Neural cell (in vitro differentiated cells): ENCODE results near the gene TNS3. TPM values are rescaled to one million over a fixed set of nuclear protein-coding genes. Genes with fewer than 3 reads are reported as not detected.

Experiments
- H2AFZ ChIP-seq: fragments of 200-600, 300-800 bp; sonication (generic), shearing (Covaris generic); 2 replicates; pipeline ENCODE4 v1.6.0; 2014; ENCODE audit warnings: low read depth, mild to moderate bottlenecking, antibody characterized with exemption, low read length, moderate library complexity
- H3F3A ChIP-seq: fragments of 200-600 bp; shearing (Covaris generic); 2 replicates; pipeline ENCODE4 v1.6.1; 2016; ENCODE audit warnings: mild to moderate bottlenecking, moderate library complexity, mixed read lengths, antibody characterized with exemption, low read length; ENCODE audit not compliant: insufficient read depth, poor library complexity, severe bottlenecking
- H3K27ac ChIP-seq: fragments of 200-600, 300-800 bp; sonication (generic), shearing (Covaris generic); 2 replicates; pipeline ENCODE4 v1.5.1; 2014; ENCODE audit warnings: mild to moderate bottlenecking, low read length, moderate library complexity
- H3K27me3 ChIP-seq: fragments of 300-800, 200-600 bp; sonication (generic), shearing (Covaris generic); 2 replicates; pipeline ENCODE4 v1.6.0; 2014; ENCODE audit warnings: mild to moderate bottlenecking, low read depth, low read length, moderate library complexity; ENCODE audit not compliant: insufficient read depth
- H3K36me3 ChIP-seq: fragments of 300-800, 200-600 bp; sonication (generic), shearing (Covaris generic); 2 replicates; pipeline ENCODE4 v1.5.1; 2014; ENCODE audit warnings: mild to moderate bottlenecking, antibody characterized with exemption, low read length, moderate library complexity; ENCODE audit not compliant: insufficient read depth
- H3K4me2 ChIP-seq: fragments of 300-800, 200-600 bp; sonication (generic), shearing (Covaris generic); 2 replicates; pipeline ENCODE4 v1.6.0; 2014; ENCODE audit warnings: mild to moderate bottlenecking, low read length
- H3K4me3 ChIP-seq: fragments of 300-800, 200-600 bp; sonication (generic), shearing (Covaris generic); 2 replicates; pipeline ENCODE4 v1.5.1; 2014; ENCODE audit warnings: mild to moderate bottlenecking, low read length, moderate library complexity
- H3K79me2 ChIP-seq: fragments of 200-600 bp; shearing (Covaris generic); replicated peaks from 2 replicates; pipeline ENCODE4 v1.6.0; 2014; ENCODE audit warnings: mild to moderate bottlenecking, low read length, moderate library complexity; ENCODE audit not compliant: insufficient read depth
- H3K9ac ChIP-seq: fragments of 300-800, 200-600 bp; sonication (generic), shearing (Covaris generic); 2 replicates; pipeline ENCODE4 v1.6.1; 2016; ENCODE audit warnings: mild to moderate bottlenecking, low read length, mixed read lengths
- H3K9me2 ChIP-seq: fragments of 200-600 bp; shearing (Covaris generic); 2 replicates; pipeline ENCODE4 v1.6.1; 2016; ENCODE audit warnings: mild to moderate bottlenecking, low read length, mixed read lengths; ENCODE audit not compliant: insufficient read depth
- H3K9me3 ChIP-seq: fragments of 200-600, 300-800 bp; sonication (generic), shearing (Covaris generic); 2 replicates; pipeline ENCODE4 v1.6.1; 2016; ENCODE audit warnings: mild to moderate bottlenecking, mixed run types, low read length, moderate library complexity, mixed read lengths
- H4K20me1 ChIP-seq: fragments of 200-600 bp; shearing (Covaris generic); 2 replicates; pipeline ENCODE4 v1.6.1; 2016; ENCODE audit warnings: mild to moderate bottlenecking, mixed run types; ENCODE audit not compliant: insufficient read depth
- CTCF ChIP-seq: fragments of 450-650 bp; IDR thresholded peaks from 2 replicates; pipeline ENCODE4 v1.5.1; 2014; ENCODE audit warnings: antibody characterized with exemption, mild to moderate bottlenecking, moderate library complexity; ENCODE audit not compliant: poor library complexity, severe bottlenecking
- EP300 ChIP-seq: fragments of 450-650 bp; conservative IDR thresholded peaks from 2 replicates; pipeline ENCODE4 v1.6.1; 2014; ENCODE audit warnings: antibody characterized with exemption, mild to moderate bottlenecking, moderate library complexity; ENCODE audit not compliant: poor library complexity, severe bottlenecking
- EZH2 ChIP-seq: fragments of 200-600, 300-800 bp; shearing (Covaris generic), sonication (generic); IDR thresholded peaks from 2 replicates; pipeline ENCODE4 v1.6.1; 2014; ENCODE audit warnings: antibody characterized with exemption, low read length, borderline replicate concordance, mild to moderate bottlenecking; ENCODE audit not compliant: insufficient read depth, poor library complexity, severe bottlenecking
- MXI1 ChIP-seq: fragments of 450-650 bp; conservative IDR thresholded peaks from 2 replicates; pipeline ENCODE4 v1.6.1; 2014; ENCODE audit warnings: antibody characterized with exemption, mild to moderate bottlenecking; ENCODE audit not compliant: poor library complexity, severe bottlenecking
- POLR2AphosphoS5 ChIP-seq: IDR thresholded peaks from 2 replicates; pipeline ENCODE4 v1.6.1; 2012
- RAD21 ChIP-seq: fragments of 450-650 bp; conservative IDR thresholded peaks from 2 replicates; pipeline ENCODE4 v1.6.1; 2014; ENCODE audit warnings: antibody characterized with exemption, mild to moderate bottlenecking, moderate library complexity
- REST ChIP-seq: IDR thresholded peaks from 2 replicates; pipeline ENCODE4 v1.6.1; 2012; ENCODE audit warnings: borderline replicate concordance
- SMC3 ChIP-seq: fragments of 450-650 bp; conservative IDR thresholded peaks from 2 replicates; pipeline ENCODE4 v1.6.1; 2014; ENCODE audit warnings: antibody characterized with exemption, mild to moderate bottlenecking, moderate library complexity; ENCODE audit not compliant: poor library complexity
- TAF1 ChIP-seq: IDR thresholded peaks from 2 replicates; pipeline ENCODE4 v1.6.1; 2012; ENCODE audit warnings: low read depth
- polyA plus RNA-seq: library from polyadenylated mRNA; depleted of rRNA; stranded (reverse); fragments of >200 nt; gene quantifications from 2 replicates; pipeline ENCODE4 v1.2.3, GENCODE V29; 2014

TNS3 gene
- polyA plus RNA-seq, 1 donor from 2014 or later = 0.58 TPM

GRCh38 chr7:47247132-47247531, 334.8 kb downstream of the TNS3 start:
- Histone ChIP-seq H3K4me3 (no peak overlapping the region), H2AFZ (no peak overlapping the region), H3K27me3 (no peaks in the 10 kb centered on the region), H3K27ac (no peak overlapping the region), H3K9me2 (no peaks in the 10 kb centered on the region), H4K20me1 (no peaks in the 10 kb centered on the region), H3K9ac (no peak overlapping the region), H3K79me2 (no peaks in the 10 kb centered on the region), H3F3A (no peaks in the 10 kb centered on the region), H3K9me3 (no peaks in the 10 kb centered on the region), H3K36me3 (no peaks in the 10 kb centered on the region), H3K4me2 (no peak overlapping the region)
- TF ChIP-seq MXI1 (no peak), RAD21 (no peak), SMC3 (no peak), EP300 (no peak), REST (no peak), EZH2 (no peak), TAF1 (no peak), CTCF (no peak), POLR2AphosphoS5 (no peak)

- no peaks in the 10 kb centered on the region for H3K36me3 ChIP-seq
- H2AFZ ChIP-seq = no peak overlapping the region
- H3F3A ChIP-seq = no peaks in the 10 kb centered on the region
- no peaks in the 10 kb centered on the region for H3K79me2 ChIP-seq
- no peak overlapping the region for H3K9ac ChIP-seq
- no peaks in the 10 kb centered on the region for H3K9me3 ChIP-seq
- no peak overlapping the region for H3K4me2 ChIP-seq
- H3K9me2 ChIP-seq = no peaks in the 10 kb centered on the region
- no peaks in the 10 kb centered on the region for H3K27me3 ChIP-seq
- no peak overlapping the region for H3K4me3 ChIP-seq
- H4K20me1 ChIP-seq = no peaks in the 10 kb centered on the region
- no peak overlapping the region for H3K27ac ChIP-seq
- TF ChIP-seq MXI1 (no peak), TAF1 (no peak), CTCF (no peak), EZH2 (no peak), RAD21 (no peak), POLR2AphosphoS5 (no peak)
These were observed 337.2 kb downstream of the TNS3 start for GRCh38 chr7:47244692-47245091.
